Retinal pigment epithelial cell (primary cell): ENCODE results near the gene LIG4.

Experiments used
- DNase-seq: peaks from one replicate; pipeline ENCODE4 v3.0.0-alpha.2; 2010; ENCODE audit warnings: low read depth
- H3K4me3 ChIP-seq: 2 replicates; pipeline ENCODE4 v1.5.1; 2011; ENCODE audit warnings: mild to moderate bottlenecking, low read length, control low read depth, moderate library complexity
- TF ChIP-seq, protein P1 (sequence below): conservative IDR thresholded peaks from 2 replicates; pipeline ENCODE4 v1.5.1; 2011; ENCODE audit warnings: low read depth, low read length, control low read depth, inconsistent platforms

LIG4 gene

DNA sequence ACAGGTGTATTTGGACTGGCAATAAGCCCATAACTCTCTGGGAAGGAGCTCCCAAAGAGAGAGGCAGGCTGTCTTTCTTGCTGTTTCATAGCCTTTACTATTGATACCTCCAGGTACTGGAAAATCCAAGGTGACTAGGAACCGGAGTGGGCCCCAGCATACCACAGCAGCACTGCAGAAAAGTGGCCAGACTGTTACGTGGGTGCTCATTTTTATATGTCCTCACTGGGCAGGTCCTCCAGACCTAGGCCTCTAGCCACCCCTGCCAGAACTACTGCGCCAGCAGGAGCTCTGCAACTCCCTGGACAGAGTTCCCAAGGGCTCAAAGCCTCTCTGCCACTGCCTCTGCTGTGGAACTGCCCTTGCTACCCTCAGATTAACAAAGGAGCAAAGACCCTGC, 46.4 kb downstream of the LIG4 start:
- no peak for DNase-seq
- TF ChIP-seq, protein P1, sequence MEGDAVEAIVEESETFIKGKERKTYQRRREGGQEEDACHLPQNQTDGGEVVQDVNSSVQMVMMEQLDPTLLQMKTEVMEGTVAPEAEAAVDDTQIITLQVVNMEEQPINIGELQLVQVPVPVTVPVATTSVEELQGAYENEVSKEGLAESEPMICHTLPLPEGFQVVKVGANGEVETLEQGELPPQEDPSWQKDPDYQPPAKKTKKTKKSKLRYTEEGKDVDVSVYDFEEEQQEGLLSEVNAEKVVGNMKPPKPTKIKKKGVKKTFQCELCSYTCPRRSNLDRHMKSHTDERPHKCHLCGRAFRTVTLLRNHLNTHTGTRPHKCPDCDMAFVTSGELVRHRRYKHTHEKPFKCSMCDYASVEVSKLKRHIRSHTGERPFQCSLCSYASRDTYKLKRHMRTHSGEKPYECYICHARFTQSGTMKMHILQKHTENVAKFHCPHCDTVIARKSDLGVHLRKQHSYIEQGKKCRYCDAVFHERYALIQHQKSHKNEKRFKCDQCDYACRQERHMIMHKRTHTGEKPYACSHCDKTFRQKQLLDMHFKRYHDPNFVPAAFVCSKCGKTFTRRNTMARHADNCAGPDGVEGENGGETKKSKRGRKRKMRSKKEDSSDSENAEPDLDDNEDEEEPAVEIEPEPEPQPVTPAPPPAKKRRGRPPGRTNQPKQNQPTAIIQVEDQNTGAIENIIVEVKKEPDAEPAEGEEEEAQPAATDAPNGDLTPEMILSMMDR, result no peak
- H3K4me3 ChIP-seq, result no peak overlapping the region

DNA sequence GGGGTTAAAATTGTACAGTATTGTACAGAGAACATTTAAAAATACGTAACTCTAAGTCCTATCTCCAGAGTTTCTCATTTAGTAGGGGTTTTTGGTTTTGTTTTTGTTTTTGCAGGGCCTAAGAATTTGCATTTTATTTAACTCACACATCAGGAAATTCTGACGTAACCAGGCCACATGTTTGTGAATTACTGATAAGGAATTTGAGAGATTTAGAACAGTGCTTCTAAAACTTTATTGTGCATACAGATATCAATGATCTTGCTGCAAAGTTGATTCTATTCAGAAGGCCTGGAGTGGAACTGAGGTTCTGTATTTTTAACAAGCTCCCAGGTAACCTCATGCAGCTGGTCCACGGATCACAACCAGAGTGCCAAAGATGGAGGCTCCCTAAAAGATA, 49.3 kb downstream of the LIG4 start:
- H3K4me3 ChIP-seq, result no peak overlapping the region
- no peak for DNase-seq
- TF ChIP-seq, protein P1, result no peak

DNA sequence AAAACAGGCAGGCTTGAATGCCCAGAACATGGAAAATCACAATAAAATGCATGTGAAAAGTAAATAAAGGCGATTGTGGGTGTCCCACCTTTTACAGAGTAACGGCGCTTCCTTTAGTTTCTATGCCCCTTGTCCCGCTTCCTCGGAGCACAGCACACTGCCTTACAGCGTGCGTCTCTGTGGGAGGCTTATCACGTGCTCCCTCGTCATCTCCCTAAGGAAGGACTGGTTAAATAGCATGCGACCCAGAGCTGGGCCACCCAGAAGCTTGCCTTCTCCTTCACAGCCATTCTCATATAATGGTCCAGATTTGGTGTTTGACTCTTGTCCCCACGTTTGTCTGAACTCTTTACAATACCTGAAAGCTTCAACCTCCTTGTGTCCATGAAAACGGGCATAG, 56.6 kb downstream of the LIG4 start:
- no peak for DNase-seq
- H3K4me3 ChIP-seq, result no peak overlapping the region
- TF ChIP-seq, protein P1, result no peak
